DMS53 (cell line): ENCODE data around the gene POC1A.

ENCODE experiments used
- DNase-seq: peaks from one replicate; lab custom pipeline; 2025; lab: John Stamatoyannopoulos, UW

Gene POC1A

GRCh38 chr3:52128118-52128683, 26.0 kb downstream of the POC1A start:
- no peak for DNase-seq

- no peak for DNase-seq
Observed at GRCh38 chr3:52126500-52126899, 27.7 kb downstream of the POC1A start.

- DNase-seq: no peak
Observed at GRCh38 chr3:52126036-52126435, 28.2 kb downstream of the POC1A start.

GRCh38 chr3:52124766-52125165, 29.5 kb downstream of the POC1A start:
- no peak for DNase-seq

- DNase-seq: no peak
Observed at GRCh38 chr3:52124126-52124525, 30.1 kb downstream of the POC1A start.

- peak; percentile 77 for DNase-seq
Observed at GRCh38 chr3:52123106-52123725, 31.0 kb downstream of the POC1A start.

- no peak for DNase-seq
Observed at GRCh38 chr3:52122491-52122890, 31.7 kb downstream of the POC1A start.

- no peak for DNase-seq
Observed at GRCh38 chr3:52121813-52122212, 32.4 kb downstream of the POC1A start.

- no peak for DNase-seq
Observed at GRCh38 chr3:52121464-52121805, 32.8 kb downstream of the POC1A start.

- DNase-seq: peak; percentile 32
Observed at GRCh38 chr3:52120556-52121463, 33.4 kb downstream of the POC1A start.

- no peak for DNase-seq
Observed at GRCh38 chr3:52119826-52120225, 34.4 kb downstream of the POC1A start.

- DNase-seq: no peak
Observed at GRCh38 chr3:52119099-52119498, 35.1 kb downstream of the POC1A start.

- no peak for DNase-seq
Observed at GRCh38 chr3:52118156-52118875, 35.9 kb downstream of the POC1A start.

GRCh38 chr3:52117537-52117936, 36.7 kb downstream of the POC1A start:
- DNase-seq: no peak

- DNase-seq: no peak
Observed at GRCh38 chr3:52112056-52112455, 42.2 kb downstream of the POC1A start.

- DNase-seq: no peak
Observed at GRCh38 chr3:52110502-52110901, 43.7 kb downstream of the POC1A start.

GRCh38 chr3:52109611-52110301, 44.5 kb downstream of the POC1A start:
- DNase-seq: no peak

GRCh38 chr3:52108302-52109232, 45.7 kb downstream of the POC1A start:
- DNase-seq: no peak

GRCh38 chr3:52106951-52107611, 47.1 kb downstream of the POC1A start:
- DNase-seq: no peak
